ENCODE results near the gene JHY. TPM values are rescaled to one million over a fixed set of nuclear protein-coding genes. Genes with fewer than 3 reads are reported as not detected.

JHY gene
- polyA plus RNA-seq, result 7.5 TPM
- long read RNA-seq, donor 1, result 0 reads
- long read RNA-seq, donor 2, result 0 reads
- long read RNA-seq, donor 3, result 0 reads
- long read RNA-seq, donor 4, result 0 reads
- long read RNA-seq, donor 5, result 0 reads
- long read RNA-seq, donor 6, partial matches to known transcripts, result 0 of 2 reads
- long read RNA-seq, donor 6, other reads (novel, unspliced or antisense), result 0 of 2 reads
- long read RNA-seq, donor 7, result 0 reads
- long read RNA-seq, donor 8, partial matches to known transcripts, result 0 of 1 reads
- long read RNA-seq, donor 8, other reads (novel, unspliced or antisense), result 0 of 1 reads
- long read RNA-seq, donor 9, partial matches to known transcripts, result 0 of 1 reads
- long read RNA-seq, donor 9, other reads (novel, unspliced or antisense), result 0 of 1 reads
- long read RNA-seq, donor 10, result 0 reads
- long read RNA-seq, donor 11, partial matches to known transcripts, result 0 of 2 reads
- long read RNA-seq, donor 11, other reads (novel, unspliced or antisense), result 0 of 2 reads

DNA sequence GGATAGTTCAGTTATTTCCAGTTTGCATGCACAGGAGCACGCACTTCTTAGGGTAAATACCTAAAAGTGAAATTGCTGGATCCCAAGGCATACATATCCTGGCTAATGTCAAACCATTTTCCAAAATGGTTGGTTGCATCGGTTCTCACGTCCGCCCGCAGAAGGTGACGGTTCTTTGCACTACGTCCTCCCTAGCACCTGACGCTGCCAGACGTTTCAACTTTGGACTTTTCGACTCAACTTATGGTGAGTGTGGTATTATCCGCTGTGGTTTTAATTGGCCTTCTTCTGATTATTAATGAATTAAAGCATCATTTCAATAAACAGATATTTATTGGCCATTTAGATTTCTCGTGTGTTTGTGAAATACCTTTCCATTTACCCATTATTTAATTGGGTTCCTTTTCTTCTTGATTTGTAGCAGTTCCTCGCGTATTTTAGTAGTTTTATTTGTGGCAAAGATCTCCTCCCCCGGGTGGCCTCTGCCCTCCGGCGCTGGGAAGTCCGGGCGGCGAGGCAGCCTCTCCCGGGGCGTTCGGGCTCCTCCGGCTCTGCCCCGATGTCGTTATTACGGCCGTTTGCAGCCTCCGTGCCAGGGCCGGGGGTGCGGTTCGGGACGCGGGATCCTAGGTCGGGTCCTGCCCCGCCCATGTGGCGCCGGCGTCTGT is at the start of gene JHY:
Gene JHY, plus strand, starts transcription at position 571 of the 668 bp plus-strand sequence. CDS start 3,091 bp downstream, outside the sequence.
- H3K36me3 ChIP-seq (ENCODE audit: control insufficient read depth, insufficient read depth, low read length), result peaks cover 4% of the 10 kb centered on the region
- H3K4me3 ChIP-seq (ENCODE audit: low read length), result peak within 1 kb of the TSS; percentile 68
- H3K27me3 ChIP-seq (ENCODE audit: control insufficient read depth, insufficient read depth, low read length), result peaks cover 9% of the 10 kb centered on the region
- peak; percentile 36 to 48 for DNase-seq
- H3K27ac ChIP-seq (ENCODE audit: low read length), result peak within 1 kb of the TSS; percentile 74
- no peaks in the 10 kb centered on the region for H3K9me3 ChIP-seq (ENCODE audit: control insufficient read depth, low read depth, low read length)
- 15% methylated on average over 6 of the region's 39 CpGs for WGBS (ENCODE audit: insufficient coverage, low lambda C conversion rate)
- H3K4me1 ChIP-seq (ENCODE audit: control insufficient read depth, insufficient read depth, low read length), result no peaks in the 10 kb centered on the region

DNA sequence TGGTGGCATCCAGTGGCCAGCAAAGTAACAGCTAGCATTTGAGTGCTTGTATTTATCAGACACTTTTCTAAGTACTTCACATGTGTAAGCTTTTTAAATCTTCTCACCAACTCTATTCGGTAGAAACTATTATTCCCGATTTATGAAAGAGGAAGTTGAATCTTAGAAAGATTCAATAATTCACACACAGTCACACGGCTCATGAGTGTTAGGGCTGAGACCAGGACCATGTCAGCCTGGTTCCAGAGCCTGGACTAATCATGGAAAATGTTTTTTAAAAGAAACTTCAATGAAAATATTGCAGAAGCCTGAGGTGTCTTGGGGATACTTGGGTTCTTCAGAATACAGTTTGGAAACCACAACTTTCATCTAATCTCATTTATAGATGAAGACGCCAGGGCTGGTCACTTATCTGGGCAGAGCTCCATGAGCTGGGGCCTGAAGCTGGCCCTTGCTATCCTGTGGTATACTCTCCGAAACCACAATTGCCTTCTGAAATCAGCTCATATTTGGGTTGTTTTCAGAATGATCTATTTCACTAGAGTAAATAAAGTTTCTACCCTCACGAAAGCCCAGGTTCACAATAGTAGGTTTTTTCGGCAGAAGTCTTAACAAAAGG is 48.6 kb upstream of the JHY start:
- no peak for DNase-seq
- no peaks in the 10 kb centered on the region for H3K9me3 ChIP-seq (ENCODE audit: control insufficient read depth, low read depth, low read length)
- no peaks in the 10 kb centered on the region for H3K4me1 ChIP-seq (ENCODE audit: control insufficient read depth, insufficient read depth, low read length)
- no peak overlapping the region for H3K4me3 ChIP-seq (ENCODE audit: low read length)
- 57% methylated on average over 2 of the region's 7 CpGs for WGBS (ENCODE audit: insufficient coverage, low lambda C conversion rate)
- no peaks in the 10 kb centered on the region for H3K27me3 ChIP-seq (ENCODE audit: control insufficient read depth, insufficient read depth, low read length)
- H3K36me3 ChIP-seq (ENCODE audit: control insufficient read depth, insufficient read depth, low read length), result no peaks in the 10 kb centered on the region
- no peak overlapping the region for H3K27ac ChIP-seq (ENCODE audit: low read length)

DNA sequence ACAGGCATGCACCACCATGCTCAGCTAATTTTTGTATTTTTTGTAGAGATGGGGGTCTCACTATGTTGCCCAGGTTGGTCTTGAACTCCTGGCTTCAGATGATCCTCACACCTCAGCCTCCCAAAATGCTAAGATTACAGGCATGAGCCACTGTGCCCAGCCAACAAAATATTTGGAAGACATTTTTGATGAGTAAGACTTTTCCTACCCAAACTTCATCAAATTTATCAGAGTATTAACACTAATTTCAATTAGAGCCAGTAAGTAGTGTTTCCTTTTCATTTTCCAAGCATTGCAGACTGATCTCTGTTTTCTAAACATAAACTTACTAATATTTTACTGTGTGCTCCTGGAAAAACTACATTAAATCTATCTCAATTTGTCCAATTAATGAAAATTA is 45.6 kb upstream of the JHY start:
- Histone ChIP-seq H3K4me3 (ENCODE audit: low read length) (no peak overlapping the region), H3K4me1 (ENCODE audit: control insufficient read depth, insufficient read depth, low read length) (no peaks in the 10 kb centered on the region), H3K27ac (ENCODE audit: low read length) (no peak overlapping the region), H3K9me3 (ENCODE audit: control insufficient read depth, low read depth, low read length) (no peaks in the 10 kb centered on the region), H3K27me3 (ENCODE audit: control insufficient read depth, insufficient read depth, low read length) (no peaks in the 10 kb centered on the region), H3K36me3 (ENCODE audit: control insufficient read depth, insufficient read depth, low read length) (no peaks in the 10 kb centered on the region)
- DNase-seq, result no peak

DNA sequence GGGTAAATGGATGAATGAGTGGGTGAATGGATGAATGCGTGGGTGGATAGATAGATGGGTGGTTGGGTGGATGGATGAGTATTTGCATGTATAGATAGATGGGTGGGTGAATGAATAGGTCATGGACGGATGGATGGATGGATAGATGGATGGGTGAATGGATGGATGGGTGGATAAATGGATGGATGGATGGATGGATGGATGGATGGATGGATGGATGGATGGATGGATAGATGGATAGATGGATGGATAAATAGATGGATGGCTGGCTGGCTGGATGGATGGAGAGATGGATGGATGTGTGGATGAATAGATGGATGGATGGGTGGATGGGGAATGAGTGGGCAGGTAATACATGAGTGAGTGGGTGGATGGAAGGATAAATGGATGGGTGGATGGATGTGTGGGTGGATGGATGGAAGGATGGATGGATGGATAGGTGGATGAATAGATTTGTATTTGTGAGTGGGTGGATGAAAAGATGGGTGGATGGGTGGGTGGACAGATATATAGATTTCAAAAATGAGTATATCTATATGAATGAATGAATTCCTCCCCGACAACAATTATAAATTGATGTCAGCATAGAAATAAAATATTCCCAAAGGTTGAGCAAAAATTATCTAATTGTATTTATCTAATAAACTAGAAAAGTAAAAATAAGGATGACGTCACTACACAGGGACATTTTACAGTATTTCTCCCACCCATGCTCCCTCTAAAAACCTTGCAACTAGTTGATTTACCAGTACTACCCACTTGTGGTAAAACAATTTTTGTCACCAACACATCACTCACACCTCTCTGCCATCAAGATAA is 44.8 kb upstream of the JHY start:
- no peaks in the 10 kb centered on the region for H3K36me3 ChIP-seq (ENCODE audit: control insufficient read depth, insufficient read depth, low read length)
- no peak overlapping the region for H3K27ac ChIP-seq (ENCODE audit: low read length)
- H3K4me3 ChIP-seq (ENCODE audit: low read length), result no peak overlapping the region
- H3K9me3 ChIP-seq (ENCODE audit: control insufficient read depth, low read depth, low read length), result no peaks in the 10 kb centered on the region
- WGBS (ENCODE audit: insufficient coverage, low lambda C conversion rate), result 95% methylated on average over 3 of the region's 4 CpGs
- H3K27me3 ChIP-seq (ENCODE audit: control insufficient read depth, insufficient read depth, low read length), result no peaks in the 10 kb centered on the region
- no peaks in the 10 kb centered on the region for H3K4me1 ChIP-seq (ENCODE audit: control insufficient read depth, insufficient read depth, low read length)
- no peak for DNase-seq

DNA sequence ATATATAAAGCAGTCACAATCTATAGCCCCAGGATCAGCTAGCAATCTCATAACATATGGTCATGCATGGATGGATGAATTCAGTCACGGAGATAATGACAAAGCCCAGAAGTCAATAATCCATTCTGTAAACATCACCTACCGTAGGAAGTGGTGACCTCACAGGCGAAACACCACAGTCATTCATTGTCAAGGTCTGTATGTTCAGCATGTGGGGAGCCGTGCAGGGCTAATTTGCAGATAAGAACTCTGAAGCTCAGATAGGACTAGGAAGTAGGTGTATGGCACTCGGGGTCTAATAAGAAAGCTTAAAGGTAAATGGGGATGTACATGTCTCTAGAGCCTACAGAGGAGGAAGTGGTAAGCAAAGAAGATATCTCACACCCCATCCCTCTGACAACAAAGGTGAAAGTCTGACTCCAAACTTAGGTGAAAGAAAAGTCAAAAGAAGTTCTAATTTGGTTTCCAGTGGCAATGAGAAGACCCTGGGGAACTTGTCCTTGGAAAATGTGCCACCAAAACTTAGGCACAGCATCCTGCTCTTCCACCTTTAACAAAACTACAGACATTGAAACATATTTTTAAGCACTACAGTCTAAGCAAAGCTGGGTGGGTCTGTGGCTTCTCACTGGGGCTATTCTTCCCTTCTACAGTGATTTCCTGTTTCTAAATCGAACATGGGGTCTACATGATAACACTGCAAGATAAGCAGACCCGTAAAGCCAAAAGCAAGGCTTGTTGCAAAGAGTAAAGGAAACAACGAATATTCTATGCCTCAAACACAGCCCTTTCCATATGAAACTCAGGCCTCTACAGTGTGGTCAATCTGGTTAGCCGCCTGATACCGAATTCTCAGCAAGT is 39.0 kb upstream of the JHY start:
- Histone ChIP-seq H3K27ac (ENCODE audit: low read length) (no peak overlapping the region), H3K9me3 (ENCODE audit: control insufficient read depth, low read depth, low read length) (no peaks in the 10 kb centered on the region), H3K4me3 (ENCODE audit: low read length) (no peak overlapping the region), H3K4me1 (ENCODE audit: control insufficient read depth, insufficient read depth, low read length) (no peaks in the 10 kb centered on the region), H3K36me3 (ENCODE audit: control insufficient read depth, insufficient read depth, low read length) (no peaks in the 10 kb centered on the region), H3K27me3 (ENCODE audit: control insufficient read depth, insufficient read depth, low read length) (no peaks in the 10 kb centered on the region)
- DNase-seq, result peak in 1 of 2 donors; percentile 32
- 66% methylated on average over 3 of the region's 10 CpGs for WGBS (ENCODE audit: insufficient coverage, low lambda C conversion rate)

DNA sequence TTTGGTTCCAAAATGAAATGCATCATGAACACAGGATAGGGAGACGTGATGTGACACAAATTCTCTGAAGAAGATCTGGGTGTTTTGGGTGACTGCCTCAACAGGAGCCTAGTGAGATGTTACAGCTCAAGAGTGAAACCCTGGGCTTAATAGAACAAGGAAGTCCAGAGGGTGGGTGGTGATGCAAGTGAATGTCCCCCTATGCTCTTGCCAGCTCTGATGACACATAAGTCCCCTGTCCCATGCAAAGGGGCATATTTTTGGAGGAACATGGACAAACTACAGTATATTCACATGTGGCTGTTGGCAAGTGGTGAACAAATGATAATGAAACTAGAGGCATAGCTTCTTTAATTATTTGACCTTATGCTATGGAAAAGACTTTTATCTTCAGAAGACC is 35.1 kb upstream of the JHY start:
- Histone ChIP-seq H3K27ac (ENCODE audit: low read length) (no peak overlapping the region), H3K27me3 (ENCODE audit: control insufficient read depth, insufficient read depth, low read length) (peaks cover 9% of the 10 kb centered on the region), H3K36me3 (ENCODE audit: control insufficient read depth, insufficient read depth, low read length) (no peaks in the 10 kb centered on the region), H3K4me1 (ENCODE audit: control insufficient read depth, insufficient read depth, low read length) (no peaks in the 10 kb centered on the region), H3K9me3 (ENCODE audit: control insufficient read depth, low read depth, low read length) (no peaks in the 10 kb centered on the region), H3K4me3 (ENCODE audit: low read length) (no peak overlapping the region)
- DNase-seq, result no peak
- 89% methylated on average over 1 of the region's 1 CpG for WGBS (ENCODE audit: insufficient coverage, low lambda C conversion rate)

DNA sequence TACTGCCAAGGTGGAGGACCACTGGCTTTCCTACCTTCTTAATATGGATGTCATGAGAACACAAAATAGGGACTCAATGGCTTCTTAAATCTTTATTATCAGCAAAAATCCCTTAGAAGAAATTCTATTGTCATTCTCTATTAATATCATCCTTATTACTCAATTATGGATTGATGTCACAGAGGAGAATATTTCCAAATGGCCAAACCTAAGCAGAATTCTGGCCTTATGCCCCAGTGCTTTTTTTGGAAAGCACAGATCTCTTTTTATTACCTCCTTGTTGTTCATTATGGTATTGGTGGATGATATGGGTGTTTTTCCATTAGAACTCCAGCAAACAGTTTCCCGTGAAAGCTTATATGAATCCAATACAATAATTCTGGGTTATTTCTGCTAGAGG is 34.4 kb upstream of the JHY start:
- peaks cover 9% of the 10 kb centered on the region for H3K27me3 ChIP-seq (ENCODE audit: control insufficient read depth, insufficient read depth, low read length)
- DNase-seq, result no peak
- H3K4me1 ChIP-seq (ENCODE audit: control insufficient read depth, insufficient read depth, low read length), result no peaks in the 10 kb centered on the region
- H3K4me3 ChIP-seq (ENCODE audit: low read length), result no peak overlapping the region
- no peak overlapping the region for H3K27ac ChIP-seq (ENCODE audit: low read length)
- no peaks in the 10 kb centered on the region for H3K9me3 ChIP-seq (ENCODE audit: control insufficient read depth, low read depth, low read length)
- H3K36me3 ChIP-seq (ENCODE audit: control insufficient read depth, insufficient read depth, low read length), result no peaks in the 10 kb centered on the region
- WGBS (ENCODE audit: insufficient coverage, low lambda C conversion rate), result 83% methylated on average over 1 of the region's 1 CpG

DNA sequence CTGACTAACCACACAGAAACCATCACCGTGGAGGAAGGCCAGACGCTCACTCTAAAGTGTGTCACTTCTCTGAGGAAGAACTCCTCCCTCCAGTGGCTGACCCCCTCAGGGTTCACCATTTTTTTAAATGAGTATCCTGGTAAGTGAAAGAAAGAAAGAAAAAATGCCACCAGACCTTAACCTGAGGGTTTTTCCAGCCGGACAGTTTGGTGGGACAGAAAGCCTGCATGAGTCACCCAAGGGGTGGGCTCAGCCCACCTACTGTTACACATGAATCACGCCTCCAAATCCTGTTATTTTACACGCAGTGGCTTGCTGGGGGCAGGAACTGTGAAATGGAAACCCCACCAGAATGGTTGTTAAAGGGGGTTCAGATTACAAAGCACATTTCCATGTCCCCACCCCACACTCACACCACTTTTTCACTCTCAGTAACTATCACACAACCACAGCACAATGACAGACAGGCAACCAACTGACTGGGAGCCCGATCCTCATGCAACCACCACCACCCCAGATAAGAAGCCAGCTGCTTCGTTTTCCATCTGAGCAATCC is 32.4 kb upstream of the JHY start:
- no peaks in the 10 kb centered on the region for H3K4me1 ChIP-seq (ENCODE audit: control insufficient read depth, insufficient read depth, low read length)
- H3K36me3 ChIP-seq (ENCODE audit: control insufficient read depth, insufficient read depth, low read length), result no peaks in the 10 kb centered on the region
- DNase-seq, result no peak
- H3K27ac ChIP-seq (ENCODE audit: low read length), result no peak overlapping the region
- 20% methylated on average over 1 of the region's 7 CpGs for WGBS (ENCODE audit: insufficient coverage, low lambda C conversion rate)
- H3K27me3 ChIP-seq (ENCODE audit: control insufficient read depth, insufficient read depth, low read length), result peaks cover 9% of the 10 kb centered on the region
- H3K9me3 ChIP-seq (ENCODE audit: control insufficient read depth, low read depth, low read length), result no peaks in the 10 kb centered on the region
- no peak overlapping the region for H3K4me3 ChIP-seq (ENCODE audit: low read length)

DNA sequence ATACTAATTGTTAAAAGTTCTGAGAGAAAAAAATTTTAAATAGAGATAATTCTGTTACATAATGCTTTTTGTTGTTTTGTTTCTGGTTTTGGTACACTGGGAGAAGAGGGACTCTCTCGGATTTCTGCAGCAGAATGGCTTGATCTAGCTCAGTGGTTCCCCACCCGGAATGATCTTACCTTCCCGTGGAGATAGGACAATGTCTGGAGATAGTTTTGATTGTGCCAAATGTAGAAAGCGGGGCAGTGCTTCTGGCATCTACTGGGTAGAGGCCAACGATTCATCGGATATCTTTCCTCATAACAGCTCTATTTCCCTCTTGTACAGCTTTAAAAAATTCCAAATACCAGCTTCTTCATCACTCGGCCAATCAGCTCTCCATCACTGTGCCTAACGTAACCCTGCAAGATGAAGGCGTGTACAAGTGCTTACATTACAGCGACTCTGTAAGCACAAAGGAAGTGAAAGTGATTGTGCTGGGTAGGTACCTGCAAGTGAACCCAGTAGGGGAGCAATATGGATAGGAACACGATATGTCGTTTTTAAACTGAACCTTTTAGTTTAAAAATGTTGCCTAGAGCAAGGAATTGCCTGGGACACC is 31.1 kb upstream of the JHY start:
- Histone ChIP-seq H3K4me3 (ENCODE audit: low read length) (no peak overlapping the region), H3K27me3 (ENCODE audit: control insufficient read depth, insufficient read depth, low read length) (peaks cover 9% of the 10 kb centered on the region), H3K4me1 (ENCODE audit: control insufficient read depth, insufficient read depth, low read length) (no peaks in the 10 kb centered on the region), H3K9me3 (ENCODE audit: control insufficient read depth, low read depth, low read length) (no peaks in the 10 kb centered on the region), H3K36me3 (ENCODE audit: control insufficient read depth, insufficient read depth, low read length) (no peaks in the 10 kb centered on the region), H3K27ac (ENCODE audit: low read length) (no peak overlapping the region)
- 80% methylated on average over 2 of the region's 12 CpGs for WGBS (ENCODE audit: insufficient coverage, low lambda C conversion rate)
- DNase-seq, result no peak
